Naive thymus-derived CD8-positive, alpha-beta T cell (primary cell): ENCODE results near the gene CRYBB3. TPM values are rescaled to one million over a fixed set of nuclear protein-coding genes. Genes with fewer than 3 reads are reported as not detected.
A peak's percentile ranks its signal among the peaks of the same experiment; 100 is the strongest.
"Not testable (repeated sequence)": the region's sequence is repeated elsewhere in the genome, so short reads cannot be mapped to it uniquely, and the experiment has no call there.

ENCODE experiments used
- ATAC-seq, 2 donors: fragments of 150-1000 bp; cut with Tn5 transposase in 1 of 2; sonication (Bioruptor Pico), chemical (Tn5 transposase) in 1 of 2; 1 replicate in 1 of 2; 2 replicates in 1 of 2; pipeline ENCODE4 v1.10.0; 2021; ENCODE audit warnings: mild to moderate bottlenecking in 2 of 2, moderate library complexity in 2 of 2
- POLR2A ChIA-PET: fragments of 350-600 bp; sonication (Branson Sonifier 250); formaldehyde crosslinking; loops from one replicate; lab custom pipeline; 2021; ENCODE audit warnings: antibody characterized with exemption; lab: Charles Lee
- DNase-seq, 10 donors: peaks; one replicate each; pipeline versions ENCODE4 v3.0.0 to v3.0.0-alpha.2; 2020 to 2022
- H3K27ac Mint-ChIP-seq, 10 donors: one replicate each; pipeline ENCODE4 v1.8.0; 2020 to 2022; ENCODE audit warnings: mild to moderate bottlenecking in 10 of 10, mixed read lengths in 10 of 10, moderate library complexity in 4 of 10, inconsistent platforms in 1 of 10
- H3K27me3 Mint-ChIP-seq, 5 donors: one replicate each; pipeline ENCODE4 v1.8.0; 2021 to 2022; ENCODE audit warnings: mixed read lengths in 5 of 5
- H3K36me3 Mint-ChIP-seq, 3 donors: one replicate each; pipeline ENCODE4 v1.8.0; 2020 to 2022; ENCODE audit warnings: mixed read lengths in 3 of 3, mild to moderate bottlenecking in 2 of 3, inconsistent platforms in 1 of 3
- H3K4me1 Mint-ChIP-seq, 4 donors: one replicate each; pipeline ENCODE4 v1.8.0; 2021 to 2022; ENCODE audit warnings: mixed read lengths in 4 of 4
- H3K4me3 Mint-ChIP-seq, 10 donors: one replicate each; pipeline ENCODE4 v1.8.0; 2020 to 2022; ENCODE audit warnings: mild to moderate bottlenecking in 10 of 10, mixed read lengths in 10 of 10, moderate library complexity in 6 of 10, inconsistent platforms in 1 of 10
- H3K9me3 Mint-ChIP-seq, 9 donors: one replicate each; pipeline ENCODE4 v1.8.0; 2020 to 2022; ENCODE audit warnings: mixed read lengths in 9 of 9, mild to moderate bottlenecking in 3 of 9, inconsistent platforms in 1 of 9, moderate library complexity in 1 of 9
- polyA plus RNA-seq, 3 donors: library from polyadenylated mRNA; unstranded; fragments of 300-500 nt; fragmentation: Illumina TruSeq; gene quantifications; one replicate each; pipeline ENCODE4 v1.2.3, GENCODE V29; 2021
- total RNA-seq, 8 experiments: library from RNA in 2 of 8; stranded (reverse) in 2 of 8; gene quantifications; one replicate each; pipeline ENCODE4 v1.2.3 and lab custom pipeline; 2021 to 2026

Gene CRYBB3
- total and polyA plus RNA-seq, 5 experiments from 2014 or later, result not detected

DNA sequence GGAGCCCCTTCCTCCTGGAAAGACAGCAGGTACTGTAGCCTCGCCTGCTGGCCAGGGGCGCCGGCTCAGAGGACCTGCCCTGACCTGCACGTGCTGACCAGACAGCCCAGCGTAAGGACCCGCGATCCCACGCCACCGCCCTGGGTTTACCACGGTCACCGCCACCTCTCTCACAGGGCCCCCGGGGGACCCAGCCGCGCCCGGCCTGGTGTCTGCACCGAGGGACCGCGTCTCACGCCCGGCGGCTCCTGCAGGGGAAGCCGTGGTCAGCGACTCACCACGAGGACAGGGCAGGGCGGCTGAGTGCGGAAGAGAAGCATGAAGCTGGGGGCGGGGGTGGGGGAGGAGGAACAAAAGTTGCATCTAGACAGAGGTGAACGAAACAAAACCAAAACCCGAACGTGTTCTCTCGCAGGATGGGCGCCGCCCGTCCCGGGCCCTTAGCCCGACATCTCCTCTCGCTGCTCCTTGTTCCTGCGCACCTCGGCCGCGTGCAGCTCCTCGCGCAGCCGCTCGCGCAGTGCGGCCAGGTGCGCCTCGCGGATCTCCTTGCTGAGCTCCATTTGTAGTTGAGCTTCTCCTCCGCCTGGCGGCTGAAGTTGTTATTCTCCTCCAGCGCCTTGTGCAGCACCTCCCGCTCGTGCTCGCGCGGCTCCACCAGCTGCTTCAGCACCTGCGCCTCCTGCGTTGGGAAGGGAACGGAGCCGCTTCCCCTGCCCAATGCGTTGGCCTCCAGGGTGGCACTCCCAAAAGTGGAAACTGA, 20.6 kb upstream of the CRYBB3 start:
- Mint-ChIP-seq H3K36me3 (peaks cover 6 to 35% (median 29%) of the 10 kb centered on the region in 3 donors), H3K4me3 (peak overlapping the region in 1 of 10 donors; percentile 66)
- POLR2A ChIA-PET, H3K27ac Mint-ChIP-seq, H3K27me3 Mint-ChIP-seq, H3K9me3 Mint-ChIP-seq, DNase-seq, H3K4me1 Mint-ChIP-seq: not testable (repeated sequence)
- ATAC-seq, result peak; percentile 45 to 80

DNA sequence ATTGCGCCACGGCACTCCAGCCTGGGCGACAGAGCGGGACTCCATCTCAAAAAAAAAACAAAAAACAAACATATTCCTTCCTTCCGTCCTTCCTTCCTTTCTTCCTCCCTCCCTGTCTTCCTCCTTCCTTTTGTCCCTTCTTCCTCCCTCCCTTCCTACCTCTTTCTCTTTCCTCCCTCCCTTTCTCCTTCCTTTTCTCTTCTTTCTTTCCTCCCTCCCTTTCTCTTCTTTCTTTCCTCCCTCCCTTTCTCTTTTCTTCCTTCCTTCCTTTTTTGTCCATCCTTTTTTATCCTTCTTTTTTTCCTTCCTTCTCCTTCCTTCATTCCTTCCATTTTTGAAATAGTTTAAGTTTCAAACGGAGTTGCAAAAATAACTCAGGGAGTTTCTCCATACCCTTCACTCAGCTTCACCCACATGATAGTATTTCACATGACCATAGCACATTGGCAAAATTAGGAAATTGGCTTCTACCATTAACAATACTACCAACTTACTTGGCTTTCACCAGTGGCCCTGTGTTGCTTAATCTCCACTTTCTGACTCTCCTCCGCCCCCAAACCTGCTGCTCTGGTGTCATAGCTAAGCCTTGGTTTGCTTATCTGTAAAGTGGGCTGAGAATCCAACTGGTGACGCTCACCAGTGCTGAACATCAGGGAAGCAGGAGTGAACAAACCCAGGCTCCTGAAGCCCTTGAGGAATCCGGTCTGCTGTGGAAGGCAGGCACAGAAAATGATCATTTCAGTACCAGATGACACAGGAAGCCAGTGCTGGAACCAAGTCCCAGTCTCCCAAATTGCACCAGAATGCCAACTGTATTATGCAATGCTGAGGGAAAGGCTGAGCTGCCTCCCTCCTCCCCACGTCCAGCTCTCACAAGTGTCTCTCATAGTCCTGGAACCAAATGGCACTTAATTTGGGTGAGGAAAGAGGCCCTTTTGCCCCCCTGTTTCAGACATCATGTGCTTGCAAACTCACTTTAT, 17.2 kb upstream of the CRYBB3 start:
- H3K36me3 Mint-ChIP-seq, result peaks cover 6 to 17% (median 11%) of the 10 kb centered on the region in 3 donors
- ATAC-seq (no peak), DNase-seq (no peak)
- no peaks in the 10 kb centered on the region for H3K4me1 Mint-ChIP-seq
- no peak overlapping the region for H3K27ac Mint-ChIP-seq
- no peak overlapping the region for H3K4me3 Mint-ChIP-seq
- H3K27me3 Mint-ChIP-seq, result no peaks in the 10 kb centered on the region
- POLR2A ChIA-PET, result no interaction called here
- H3K9me3 Mint-ChIP-seq, result peaks cover 0 to 7% (median 0%) of the 10 kb centered on the region in 9 donors

DNA sequence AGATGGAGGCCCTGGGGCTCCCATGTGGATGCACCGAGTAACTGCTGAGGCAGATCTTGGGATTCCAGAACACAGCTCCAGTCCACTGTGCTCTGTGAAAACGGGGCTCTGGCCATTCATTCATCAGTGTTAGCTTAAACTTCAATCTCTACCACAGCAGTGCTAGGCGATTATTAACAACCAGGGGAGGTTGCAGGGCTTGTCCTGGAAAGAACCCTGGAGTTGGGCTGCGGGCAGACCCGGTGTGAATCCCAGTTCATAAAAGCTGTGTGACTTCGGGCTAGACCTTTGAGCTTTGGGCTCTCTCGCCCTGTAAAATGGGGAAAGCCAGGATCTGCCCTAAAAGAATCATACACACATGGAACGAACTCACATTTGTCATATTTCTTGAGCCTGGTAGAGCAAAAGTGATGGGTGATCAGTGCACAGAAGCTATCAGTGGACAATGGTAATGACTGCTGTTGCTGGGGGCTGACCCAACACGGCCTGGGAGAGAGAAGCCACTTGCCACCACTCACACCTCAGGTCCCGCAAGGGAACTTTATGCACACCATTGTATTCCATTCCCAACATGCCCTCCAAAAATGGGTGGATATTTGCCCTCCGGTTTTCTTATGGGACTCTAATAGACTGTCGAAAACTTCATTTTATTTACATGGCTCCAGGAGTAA, 15.6 kb upstream of the CRYBB3 start:
- DNase-seq (no peak), ATAC-seq (no peak)
- H3K4me1 Mint-ChIP-seq, result no peaks in the 10 kb centered on the region

DNA sequence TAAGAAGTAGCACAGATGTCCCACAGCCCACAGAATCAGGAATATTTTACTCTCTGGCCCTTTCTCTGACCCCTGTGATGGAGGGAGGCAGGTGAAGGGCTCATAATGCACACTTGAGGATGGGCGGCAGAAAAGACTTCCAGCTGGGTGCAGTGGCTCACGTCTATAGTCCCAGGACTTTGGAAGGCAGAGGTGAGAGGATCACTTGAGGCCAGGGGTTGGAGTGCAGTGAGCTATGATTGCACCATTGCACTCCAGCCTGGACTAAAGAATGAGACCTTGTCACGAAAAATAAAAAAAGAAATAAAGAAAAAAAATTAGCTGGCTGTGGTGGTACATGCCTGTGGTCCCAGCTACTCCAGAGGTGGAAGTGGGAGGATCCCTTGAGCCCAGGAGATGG, 13.5 kb upstream of the CRYBB3 start:
- H3K4me3 Mint-ChIP-seq, result no peak overlapping the region
- no peaks in the 10 kb centered on the region for H3K9me3 Mint-ChIP-seq
- ATAC-seq (no peak), DNase-seq (no peak)
- peaks cover 0 to 15% (median 0%) of the 10 kb centered on the region in 3 donors for H3K36me3 Mint-ChIP-seq
- H3K4me1 Mint-ChIP-seq, result no peaks in the 10 kb centered on the region
- no peak overlapping the region for H3K27ac Mint-ChIP-seq
- POLR2A ChIA-PET, result no interaction called here
- no peaks in the 10 kb centered on the region for H3K27me3 Mint-ChIP-seq

More for the DNA sequence above, 15.6 kb upstream of the CRYBB3 start:
- POLR2A ChIA-PET, result no interaction called here
- H3K4me3 Mint-ChIP-seq, result no peak overlapping the region
- H3K9me3 Mint-ChIP-seq, result peaks cover 0 to 7% (median 0%) of the 10 kb centered on the region in 9 donors
- no peak overlapping the region for H3K27ac Mint-ChIP-seq
- H3K36me3 Mint-ChIP-seq, result peaks cover 6 to 19% (median 10%) of the 10 kb centered on the region in 3 donors
- no peaks in the 10 kb centered on the region for H3K27me3 Mint-ChIP-seq

DNA sequence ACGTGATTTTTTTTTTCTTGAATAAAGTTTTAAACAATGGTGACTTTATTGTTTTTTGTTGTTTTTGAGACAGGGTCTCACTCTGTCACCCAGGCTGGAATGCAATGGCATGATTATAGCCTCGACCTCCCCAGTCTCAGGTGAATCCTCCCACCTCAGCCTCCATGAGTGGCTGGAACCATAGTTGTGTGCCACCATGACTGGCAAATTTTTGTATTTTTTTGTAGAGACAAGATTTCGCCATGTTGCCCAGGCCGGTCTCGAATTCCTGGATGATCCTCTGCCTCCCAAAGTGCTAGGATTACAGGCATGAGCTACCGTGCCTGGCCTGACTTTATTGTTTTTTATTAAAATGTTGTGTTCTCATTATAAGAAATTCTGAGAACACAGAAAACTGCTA, 12.2 kb upstream of the CRYBB3 start:
- Mint-ChIP-seq H3K27me3 (no peaks in the 10 kb centered on the region), H3K4me1 (no peaks in the 10 kb centered on the region), H3K9me3 (no peaks in the 10 kb centered on the region), H3K36me3 (peaks cover 0 to 11% (median 3%) of the 10 kb centered on the region in 3 donors), H3K4me3 (no peak overlapping the region), H3K27ac (no peak overlapping the region)
- no peak for ATAC-seq
- POLR2A ChIA-PET, result no interaction called here
- DNase-seq, result no peak

DNA sequence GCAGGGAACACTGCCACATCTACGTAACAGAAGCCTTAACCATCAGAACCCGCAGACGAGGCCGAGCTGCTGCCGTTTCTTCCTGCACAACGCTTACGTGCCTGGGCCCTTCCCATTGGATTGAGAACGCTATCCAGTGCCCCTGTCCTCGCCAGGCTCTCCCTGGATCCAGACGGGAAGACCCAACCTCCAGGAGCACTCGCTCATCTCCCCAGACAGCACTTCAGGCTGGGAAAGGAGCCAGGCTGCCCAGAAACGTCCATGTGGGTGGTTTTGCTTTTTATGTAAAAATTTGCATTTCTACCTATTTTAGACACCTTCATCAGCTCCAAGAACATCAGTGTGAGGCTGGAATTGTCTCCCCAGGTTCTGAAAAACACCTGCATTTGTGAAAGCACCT, 7.3 kb upstream of the CRYBB3 start:
- Mint-ChIP-seq H3K27ac (no peak overlapping the region), H3K4me3 (no peak overlapping the region), H3K9me3 (no peaks in the 10 kb centered on the region), H3K4me1 (no peaks in the 10 kb centered on the region), H3K36me3 (peaks cover 0 to 17% (median 16%) of the 10 kb centered on the region in 3 donors), H3K27me3 (no peaks in the 10 kb centered on the region)
- DNase-seq (no peak), ATAC-seq (no peak)
- POLR2A ChIA-PET, result no interaction called here

DNA sequence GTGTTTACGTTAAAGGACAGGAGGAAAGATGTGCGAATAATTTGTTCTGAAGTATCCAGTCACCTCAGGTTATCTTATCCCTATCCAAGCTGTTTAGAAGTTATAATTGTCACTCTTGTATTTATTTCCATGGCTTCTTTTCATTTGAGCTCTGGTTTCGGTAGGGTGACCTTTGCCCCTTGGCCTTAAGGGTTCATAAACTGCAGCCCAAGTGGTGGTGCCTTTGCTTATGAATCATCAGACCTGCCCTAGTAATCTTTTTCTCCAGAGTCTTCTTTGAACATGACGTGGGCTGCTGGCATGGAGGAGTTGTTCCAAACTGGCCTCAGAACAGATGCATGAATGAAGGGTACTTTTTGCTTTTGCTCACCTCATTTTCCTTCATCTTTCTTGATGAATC, 6.5 kb upstream of the CRYBB3 start:
- ATAC-seq (no peak), DNase-seq (no peak)
- POLR2A ChIA-PET, result no interaction called here
- Mint-ChIP-seq H3K9me3 (no peaks in the 10 kb centered on the region), H3K27ac (peak overlapping the region in 1 of 10 donors; percentile 48), H3K4me3 (no peak overlapping the region), H3K36me3 (peaks cover 0 to 17% (median 16%) of the 10 kb centered on the region in 3 donors), H3K27me3 (no peaks in the 10 kb centered on the region), H3K4me1 (no peaks in the 10 kb centered on the region)

DNA sequence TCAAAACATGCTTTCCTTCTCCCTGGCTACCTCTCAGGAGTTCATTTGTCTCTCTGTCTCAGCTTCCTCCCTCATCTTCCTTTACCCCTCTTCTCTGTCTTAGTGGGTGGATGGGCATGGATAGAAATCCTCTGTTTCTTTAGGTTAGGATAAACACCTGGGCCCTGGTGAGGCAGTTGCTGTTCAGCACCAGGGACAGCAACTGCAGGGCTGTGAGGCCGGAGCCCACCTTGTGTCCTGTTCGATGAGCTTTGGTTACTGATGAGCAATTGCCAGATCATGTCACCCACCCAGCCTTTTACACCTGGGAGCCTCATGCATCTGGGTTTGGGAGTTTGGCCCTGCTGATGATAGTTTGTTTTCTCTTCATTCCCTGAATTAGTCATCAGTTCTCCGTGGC, 6.1 kb upstream of the CRYBB3 start:
- no peak overlapping the region for H3K4me3 Mint-ChIP-seq
- peaks cover 0 to 16% (median 16%) of the 10 kb centered on the region in 3 donors for H3K36me3 Mint-ChIP-seq
- H3K27ac Mint-ChIP-seq, result no peak overlapping the region
- DNase-seq, result no peak
- POLR2A ChIA-PET, result no interaction called here
- no peaks in the 10 kb centered on the region for H3K27me3 Mint-ChIP-seq
- ATAC-seq, result no peak
- H3K9me3 Mint-ChIP-seq, result no peaks in the 10 kb centered on the region
- H3K4me1 Mint-ChIP-seq, result no peaks in the 10 kb centered on the region

DNA sequence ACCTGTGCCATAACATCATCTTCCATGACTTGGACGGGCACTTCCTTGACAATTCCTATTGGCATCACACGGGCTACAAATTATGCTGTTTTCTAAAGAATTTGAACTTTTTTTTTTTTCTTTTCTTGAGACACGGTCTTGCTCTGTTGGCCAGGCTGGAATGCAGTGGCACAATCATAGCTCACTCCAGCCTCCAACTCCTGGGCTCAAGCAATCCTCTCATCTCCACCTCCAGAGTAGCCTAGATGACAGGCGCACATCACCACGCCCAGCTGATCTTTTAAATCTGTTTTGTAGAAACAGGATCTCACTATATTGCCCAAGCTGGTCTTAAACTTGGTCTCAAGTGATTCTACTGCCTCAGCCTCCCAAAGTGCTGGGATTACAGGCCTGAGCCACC, 3.3 kb upstream of the CRYBB3 start:
- Mint-ChIP-seq H3K36me3 (peaks cover 0 to 16% (median 10%) of the 10 kb centered on the region in 3 donors), H3K4me3 (no peak overlapping the region), H3K27ac (no peak overlapping the region), H3K4me1 (no peaks in the 10 kb centered on the region), H3K9me3 (no peaks in the 10 kb centered on the region), H3K27me3 (no peaks in the 10 kb centered on the region)
- POLR2A ChIA-PET, result no interaction called here
- ATAC-seq, result no peak
- no peak for DNase-seq

DNA sequence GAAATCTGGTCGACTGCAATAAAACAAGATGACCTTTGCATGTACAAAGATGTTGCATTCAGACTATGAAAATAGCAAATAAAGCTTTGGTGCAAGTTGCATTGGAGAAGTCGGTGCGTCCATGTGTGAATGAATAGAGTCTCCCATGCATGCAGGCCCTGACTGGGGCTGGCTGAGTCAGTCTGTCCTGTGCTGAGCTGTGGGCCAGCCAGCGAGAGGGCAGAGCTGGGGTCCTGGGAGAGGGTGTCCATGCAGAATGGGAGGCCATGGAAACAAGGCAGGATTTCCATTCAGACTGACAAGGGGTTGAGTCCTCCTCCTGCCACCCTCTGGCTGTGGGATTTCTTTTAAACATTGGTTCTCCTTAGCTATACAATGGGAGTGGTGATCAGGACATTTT, 2.3 kb upstream of the CRYBB3 start:
- no peak for DNase-seq
- POLR2A ChIA-PET, result no interaction called here
- Mint-ChIP-seq H3K4me3 (no peak overlapping the region), H3K27ac (peak overlapping the region in 1 of 10 donors; percentile 38), H3K4me1 (peaks cover 0 to 4% (median under 1%) of the 10 kb centered on the region in 4 donors), H3K27me3 (no peaks in the 10 kb centered on the region), H3K36me3 (peaks cover 0 to 14% (median 10%) of the 10 kb centered on the region in 3 donors), H3K9me3 (no peaks in the 10 kb centered on the region)
- no peak for ATAC-seq

DNA sequence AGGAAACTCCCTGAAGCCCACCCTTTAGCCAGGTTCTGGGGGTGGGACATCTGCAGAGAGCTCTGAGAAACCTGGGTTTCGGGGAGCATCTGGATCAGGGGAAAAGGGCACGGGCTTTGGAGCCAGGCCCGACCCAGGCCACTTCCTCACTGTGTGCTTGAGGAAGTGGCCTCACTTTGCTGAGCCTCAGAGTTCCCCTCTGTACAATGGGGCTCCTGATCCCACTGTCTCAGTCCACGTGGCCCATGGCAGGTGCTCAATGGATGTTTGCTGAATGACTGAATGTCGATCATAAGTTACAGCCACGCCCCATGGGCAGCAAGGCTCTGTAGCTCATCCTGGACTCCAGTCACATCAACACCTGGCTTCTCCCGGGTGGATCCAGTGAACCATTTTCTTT, 1.3 kb downstream of the CRYBB3 start:
- no peak overlapping the region for H3K4me3 Mint-ChIP-seq
- peaks cover 0 to 6% (median 3%) of the 10 kb centered on the region in 3 donors for H3K36me3 Mint-ChIP-seq
- no peaks in the 10 kb centered on the region for H3K27me3 Mint-ChIP-seq
- H3K27ac Mint-ChIP-seq, result no peak overlapping the region
- ATAC-seq (no peak), DNase-seq (no peak)
- no peaks in the 10 kb centered on the region for H3K9me3 Mint-ChIP-seq
- POLR2A ChIA-PET, result no interaction called here
- peaks cover 0 to 6% (median under 1%) of the 10 kb centered on the region in 4 donors for H3K4me1 Mint-ChIP-seq

DNA sequence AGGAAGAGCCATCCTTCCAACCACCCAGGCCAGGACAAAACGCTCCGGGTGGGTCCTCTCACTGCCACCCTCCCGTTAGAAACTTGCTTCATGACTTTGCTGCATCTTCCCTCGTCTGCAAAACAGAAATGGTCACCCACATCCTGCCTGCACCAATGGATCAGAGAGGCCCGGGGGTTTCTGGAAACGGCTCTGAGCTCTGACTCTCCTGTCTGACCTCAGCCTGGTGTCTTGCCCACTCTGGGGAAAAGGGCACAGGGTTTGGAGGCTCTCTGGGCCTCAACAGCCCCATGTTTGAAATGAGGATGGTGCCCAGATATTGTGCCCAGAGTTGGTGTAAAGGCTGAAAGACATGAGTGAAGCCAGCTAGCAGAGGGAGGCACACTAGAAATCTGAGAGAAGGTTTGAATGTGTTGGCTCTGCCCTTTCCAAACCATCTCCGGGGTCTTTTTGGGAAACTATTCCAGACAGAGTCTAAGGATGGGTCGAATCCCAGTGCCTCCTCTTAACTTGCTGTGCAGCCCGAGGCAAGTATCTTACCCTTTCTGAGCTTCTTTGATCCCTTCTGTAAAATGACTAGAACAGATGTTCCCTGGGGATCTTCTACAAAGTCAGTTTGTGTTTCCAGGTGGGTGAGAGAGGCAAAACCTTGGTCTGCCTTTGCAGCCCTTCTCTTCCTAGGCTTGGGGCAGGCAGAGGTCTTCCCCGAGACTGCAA, 2.1 kb downstream of the CRYBB3 start:
- no peaks in the 10 kb centered on the region for H3K9me3 Mint-ChIP-seq
- H3K36me3 Mint-ChIP-seq, result no peaks in the 10 kb centered on the region
- DNase-seq, result no peak
- POLR2A ChIA-PET, result no interaction called here
- no peak for ATAC-seq
- H3K4me3 Mint-ChIP-seq, result no peak overlapping the region
- H3K4me1 Mint-ChIP-seq, result peaks cover 0 to 6% (median under 1%) of the 10 kb centered on the region in 4 donors
- no peaks in the 10 kb centered on the region for H3K27me3 Mint-ChIP-seq
- no peak overlapping the region for H3K27ac Mint-ChIP-seq
